ENCODE data around the gene CENPX.

Gene CENPX

DNA sequence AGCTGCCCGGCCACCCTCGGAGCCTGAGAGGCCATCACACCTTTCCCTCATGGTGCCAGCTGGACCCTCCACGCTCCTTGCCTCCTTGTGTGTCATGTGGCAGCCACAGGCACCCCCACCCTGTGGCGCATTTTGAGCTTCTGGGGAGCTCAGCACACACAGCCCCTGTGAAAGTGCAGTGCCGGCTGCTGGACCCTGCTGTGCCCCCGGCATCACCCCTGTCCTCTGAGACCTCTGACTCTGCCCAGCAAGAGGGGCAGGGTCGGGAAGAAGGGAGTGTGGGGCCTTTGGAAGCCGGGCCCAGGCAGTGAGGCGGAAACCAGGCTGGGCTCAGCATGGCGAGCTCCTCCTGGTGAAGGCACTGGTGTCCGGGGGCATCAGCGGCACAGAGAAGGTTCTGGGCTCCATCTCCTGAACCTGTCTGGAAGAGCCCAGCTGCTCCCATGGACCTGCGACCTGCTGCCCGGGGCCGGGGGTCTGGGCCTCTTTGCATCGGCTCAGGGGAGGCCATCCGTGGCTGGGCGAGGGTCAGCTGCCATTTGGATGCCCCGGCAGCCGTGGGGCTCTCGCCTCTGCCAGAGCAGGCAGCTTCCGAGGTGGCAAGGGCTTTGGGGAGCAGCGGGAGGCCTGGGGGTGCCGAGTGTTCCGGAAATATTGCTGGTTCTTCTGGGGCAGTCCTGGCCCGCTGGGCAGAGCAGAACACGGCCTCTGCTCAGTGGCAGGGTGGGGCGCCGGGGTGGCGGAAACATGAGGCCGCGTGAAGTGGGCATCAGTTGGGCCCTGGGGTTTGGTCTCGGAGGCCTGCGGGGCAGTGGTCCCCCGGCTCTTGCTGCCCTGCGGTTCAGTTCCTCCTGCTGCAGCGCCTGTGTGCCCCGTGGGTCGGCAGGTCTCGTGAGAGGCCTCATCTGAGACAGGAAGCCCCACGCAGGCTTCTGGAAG is 17.9 kb downstream of the CENPX start:
- POLR2A ChIA-PET: no interaction called here
- DNase-seq (ENCODE audit: extremely low spot score): no peak
- TF ChIP-seq L3MBTL2 (conservative IDR thresholded peaks at IDR 0.05): no peak
- TF ChIP-seq, protein P1, sequence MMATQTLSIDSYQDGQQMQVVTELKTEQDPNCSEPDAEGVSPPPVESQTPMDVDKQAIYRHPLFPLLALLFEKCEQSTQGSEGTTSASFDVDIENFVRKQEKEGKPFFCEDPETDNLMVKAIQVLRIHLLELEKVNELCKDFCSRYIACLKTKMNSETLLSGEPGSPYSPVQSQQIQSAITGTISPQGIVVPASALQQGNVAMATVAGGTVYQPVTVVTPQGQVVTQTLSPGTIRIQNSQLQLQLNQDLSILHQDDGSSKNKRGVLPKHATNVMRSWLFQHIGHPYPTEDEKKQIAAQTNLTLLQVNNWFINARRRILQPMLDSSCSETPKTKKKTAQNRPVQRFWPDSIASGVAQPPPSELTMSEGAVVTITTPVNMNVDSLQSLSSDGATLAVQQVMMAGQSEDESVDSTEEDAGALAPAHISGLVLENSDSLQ (IDR thresholded peaks at IDR 0.05): no peak
- TF ChIP-seq FOXM1 (IDR thresholded peaks at IDR 0.05; ENCODE audit: borderline replicate concordance): no peak
- TF ChIP-seq LEF1 (IDR thresholded peaks at IDR 0.05; ENCODE audit: borderline replicate concordance): no peak
- TF ChIP-seq NFRKB (IDR thresholded peaks at IDR 0.05): no peak
- TF ChIP-seq HDGF (IDR thresholded peaks at IDR 0.05; ENCODE audit: borderline replicate concordance): no peak
- TF ChIP-seq BHLHE40 (IDR thresholded peaks at IDR 0.05; ENCODE audit: borderline replicate concordance): no peak
- no peak for TF ChIP-seq FOXK2 (IDR thresholded peaks at IDR 0.05)
- TF ChIP-seq CTBP1 (IDR thresholded peaks at IDR 0.05; ENCODE audit: borderline replicate concordance): no peak
- TF ChIP-seq SUZ12 (IDR thresholded peaks at IDR 0.05): no peak
- no peak for TF ChIP-seq ELF4 (IDR thresholded peaks at IDR 0.05)
- TF ChIP-seq TARDBP (IDR thresholded peaks at IDR 0.05): no peak
- TF ChIP-seq FOXA1 (IDR thresholded peaks at IDR 0.05): no peak
- CTCF ChIA-PET: no interaction called here

DNA sequence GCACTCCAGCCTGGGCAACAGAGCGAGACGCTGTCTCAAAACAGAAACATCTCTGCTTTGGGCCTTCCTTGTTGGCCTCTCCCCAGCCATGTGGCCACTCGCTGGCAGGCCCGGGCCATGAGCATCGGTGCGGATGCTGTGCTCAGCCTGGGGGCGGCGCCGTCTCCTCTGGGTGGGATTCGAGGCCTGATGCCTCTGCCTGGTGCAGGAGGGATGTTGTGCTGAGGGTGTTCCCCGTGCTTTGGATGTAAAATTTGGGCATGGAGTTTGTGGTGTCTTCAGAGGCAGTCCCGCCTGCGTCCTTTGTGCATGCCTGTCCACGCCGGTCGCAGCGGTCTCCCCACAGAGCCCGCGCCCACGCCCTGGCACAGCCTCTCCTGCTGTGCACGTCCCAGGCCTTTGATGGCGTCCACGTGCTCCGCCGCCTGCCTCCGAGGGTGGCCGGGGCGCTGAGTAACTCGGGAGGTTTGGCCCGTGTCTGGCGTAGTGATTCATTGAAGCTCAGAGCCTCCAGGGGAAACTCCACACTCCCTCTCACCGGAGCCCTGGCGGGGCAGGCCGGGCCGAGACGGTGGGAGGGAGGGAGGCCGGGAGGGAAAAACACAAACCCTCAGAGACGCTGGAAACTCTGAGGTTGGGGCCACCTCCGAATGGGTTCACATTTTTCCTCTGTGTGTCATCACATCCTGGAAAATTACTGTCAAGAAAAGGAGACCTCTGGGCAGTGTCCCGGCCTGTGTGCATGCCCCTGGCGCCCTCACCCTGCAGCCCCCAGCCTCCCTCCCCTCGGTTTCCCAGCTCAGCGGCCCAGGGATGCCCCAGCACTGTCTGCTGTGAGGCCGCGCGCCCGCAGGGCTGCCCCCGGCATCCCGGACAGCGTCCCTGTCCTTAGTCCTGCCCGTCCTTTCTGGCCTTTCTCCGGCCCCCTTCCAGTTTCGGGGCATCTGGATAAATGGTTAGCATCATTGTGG is 19.0 kb downstream of the CENPX start:
- CTCF ChIA-PET: no interaction called here

DNA sequence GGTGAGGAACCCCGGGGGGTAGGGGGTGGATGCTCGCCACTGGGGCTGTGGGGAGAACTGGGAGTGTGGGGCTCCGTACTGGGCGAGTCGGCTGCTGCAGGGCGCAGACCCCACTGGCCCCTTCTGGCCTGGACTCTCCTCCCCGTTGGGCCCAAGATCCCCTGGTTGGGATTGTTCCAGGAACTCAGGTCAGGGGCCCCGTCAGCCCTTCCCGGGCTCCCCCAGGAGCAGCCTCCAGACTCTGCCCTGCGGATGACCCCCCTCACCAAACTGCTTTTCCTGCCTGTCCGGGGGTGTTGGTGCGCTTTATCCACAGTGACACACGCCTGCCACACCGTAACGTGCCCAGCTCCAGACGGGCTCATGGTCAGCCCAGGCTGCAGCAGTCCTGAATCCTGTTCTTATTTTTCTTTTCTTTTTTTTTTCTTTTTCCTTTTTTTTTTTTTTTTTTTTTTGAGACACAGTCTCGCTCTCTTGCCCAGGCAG is 21.1 kb downstream of the CENPX start:
- CTCF ChIA-PET: no interaction called here
- no peak for DNase-seq (ENCODE audit: extremely low spot score)
- no peak for TF ChIP-seq HDGF (IDR thresholded peaks at IDR 0.05; ENCODE audit: borderline replicate concordance)
- TF ChIP-seq ARNT (IDR thresholded peaks at IDR 0.05): no peak
- TF ChIP-seq CTBP1 (IDR thresholded peaks at IDR 0.05; ENCODE audit: borderline replicate concordance): no peak
- TF ChIP-seq NFRKB (IDR thresholded peaks at IDR 0.05): no peak
- no peak for TF ChIP-seq ELF4 (IDR thresholded peaks at IDR 0.05)
- TF ChIP-seq ZNF384 (IDR thresholded peaks at IDR 0.05): no peak
- TF ChIP-seq FOXK2 (IDR thresholded peaks at IDR 0.05): no peak
- TF ChIP-seq FOXA1 (IDR thresholded peaks at IDR 0.05): no peak
- TF ChIP-seq TARDBP (IDR thresholded peaks at IDR 0.05): no peak
- TF ChIP-seq SUZ12 (IDR thresholded peaks at IDR 0.05): no peak
- TF ChIP-seq SP1 (IDR thresholded peaks at IDR 0.05): no peak
- TF ChIP-seq, protein P1 (IDR thresholded peaks at IDR 0.05): no peak
- TF ChIP-seq LEF1 (IDR thresholded peaks at IDR 0.05; ENCODE audit: borderline replicate concordance): no peak
- no peak for TF ChIP-seq BHLHE40 (IDR thresholded peaks at IDR 0.05; ENCODE audit: borderline replicate concordance)
- no peak for TF ChIP-seq L3MBTL2 (conservative IDR thresholded peaks at IDR 0.05)
- no peak for TF ChIP-seq FOXM1 (IDR thresholded peaks at IDR 0.05; ENCODE audit: borderline replicate concordance)
- POLR2A ChIA-PET: no interaction called here

More for the DNA sequence above, 19.0 kb downstream of the CENPX start:
- POLR2A ChIA-PET: no interaction called here
- TF ChIP-seq FOXM1 (IDR thresholded peaks at IDR 0.05; ENCODE audit: borderline replicate concordance): no peak
- no peak for TF ChIP-seq ZNF384 (IDR thresholded peaks at IDR 0.05)
- no peak for TF ChIP-seq BHLHE40 (IDR thresholded peaks at IDR 0.05; ENCODE audit: borderline replicate concordance)
- no peak for TF ChIP-seq FOXK2 (IDR thresholded peaks at IDR 0.05)
- TF ChIP-seq FOXA1 (IDR thresholded peaks at IDR 0.05): no peak
- no peak for TF ChIP-seq ARNT (IDR thresholded peaks at IDR 0.05)
- no peak for TF ChIP-seq HDGF (IDR thresholded peaks at IDR 0.05; ENCODE audit: borderline replicate concordance)
- TF ChIP-seq L3MBTL2 (conservative IDR thresholded peaks at IDR 0.05): no peak
- TF ChIP-seq SUZ12 (IDR thresholded peaks at IDR 0.05): no peak
- no peak for TF ChIP-seq NFRKB (IDR thresholded peaks at IDR 0.05)
- no peak for TF ChIP-seq CTBP1 (IDR thresholded peaks at IDR 0.05; ENCODE audit: borderline replicate concordance)
- TF ChIP-seq ELF4 (IDR thresholded peaks at IDR 0.05): no peak
- TF ChIP-seq, protein P1 (IDR thresholded peaks at IDR 0.05): no peak
- TF ChIP-seq SP1 (IDR thresholded peaks at IDR 0.05): no peak
- no peak for TF ChIP-seq LEF1 (IDR thresholded peaks at IDR 0.05; ENCODE audit: borderline replicate concordance)
- no peak for DNase-seq (ENCODE audit: extremely low spot score)

DNA sequence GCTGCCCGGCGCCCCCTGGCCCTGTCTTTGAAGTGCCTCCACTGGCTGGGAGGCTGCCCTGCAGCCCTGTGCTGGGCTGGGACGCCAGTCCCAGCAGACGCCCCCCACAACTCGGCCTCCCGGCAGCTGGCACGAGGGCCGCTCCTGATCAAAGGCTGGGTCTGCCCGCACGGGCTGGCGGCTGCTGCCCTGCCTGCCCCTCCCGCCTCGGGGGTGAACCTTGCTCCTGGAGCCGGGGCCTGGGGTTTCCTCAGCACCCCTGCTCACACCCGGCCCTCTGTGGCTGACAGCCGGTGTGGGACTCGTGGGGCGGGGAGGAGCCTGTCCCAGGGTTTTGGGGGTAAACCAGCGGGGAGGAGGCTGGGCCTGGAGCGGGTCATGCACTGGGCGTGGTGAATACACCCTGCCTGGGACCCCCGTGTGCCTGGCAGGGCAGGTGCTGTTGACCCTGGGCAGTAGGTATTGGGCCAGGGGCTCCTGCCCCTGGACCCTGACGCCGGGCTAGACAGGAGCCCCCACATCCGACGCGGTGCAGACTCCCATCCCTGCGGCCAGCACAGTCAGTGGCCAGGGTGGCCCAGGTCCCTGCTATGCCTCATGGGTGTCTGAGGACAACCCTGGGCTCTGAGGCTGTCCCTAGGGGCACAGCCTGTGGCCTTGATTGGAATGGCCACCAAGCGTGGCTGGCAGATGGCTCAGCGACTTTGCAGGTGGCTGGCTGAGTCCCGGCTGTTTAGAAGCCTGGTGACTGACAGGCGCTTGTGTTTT is 21.7 kb downstream of the CENPX start:
- TF ChIP-seq BHLHE40 (IDR thresholded peaks at IDR 0.05; ENCODE audit: borderline replicate concordance) (no peak), SP1 (IDR thresholded peaks at IDR 0.05) (no peak), HDGF (IDR thresholded peaks at IDR 0.05; ENCODE audit: borderline replicate concordance) (no peak), TARDBP (IDR thresholded peaks at IDR 0.05) (no peak), FOXK2 (IDR thresholded peaks at IDR 0.05) (no peak), ZNF384 (IDR thresholded peaks at IDR 0.05) (no peak), L3MBTL2 (conservative IDR thresholded peaks at IDR 0.05) (no peak), FOXA1 (IDR thresholded peaks at IDR 0.05) (no peak), CTBP1 (IDR thresholded peaks at IDR 0.05; ENCODE audit: borderline replicate concordance) (no peak), LEF1 (IDR thresholded peaks at IDR 0.05; ENCODE audit: borderline replicate concordance) (no peak), ELF4 (IDR thresholded peaks at IDR 0.05) (no peak), FOXM1 (IDR thresholded peaks at IDR 0.05; ENCODE audit: borderline replicate concordance) (no peak), NFRKB (IDR thresholded peaks at IDR 0.05) (no peak), ARNT (IDR thresholded peaks at IDR 0.05) (no peak)
- TF ChIP-seq, protein P1 (IDR thresholded peaks at IDR 0.05): no peak; the same call in 1 of the 2 replicates
- ChIA-PET CTCF (no interaction called here), POLR2A (no interaction called here)
- no peak for DNase-seq (ENCODE audit: extremely low spot score)
